AG10803 (cell line): ENCODE results near the gene CA10.

Experiments used
- DNase-seq: peaks from one replicate; pipeline ENCODE4 v3.0.0; 2010; ENCODE audit warnings: low read depth
- H3K4me3 ChIP-seq: 2 replicates; pipeline ENCODE4 v1.5.1; 2011; ENCODE audit warnings: mild to moderate bottlenecking, low read length, control low read depth
- CTCF ChIP-seq: conservative IDR thresholded peaks from 2 replicates; pipeline ENCODE4 v1.5.1; 2011; ENCODE audit warnings: mild to moderate bottlenecking, low read length, control low read depth, inconsistent platforms

The CA10 gene

GRCh38 chr17:52145476-52145875 is 13.0 kb downstream of the CA10 start:
- no peak for DNase-seq
- TF ChIP-seq CTCF, result no peak
- H3K4me3 ChIP-seq, result no peak overlapping the region

GRCh38 chr17:52143542-52143941 is 15.0 kb downstream of the CA10 start:
- H3K4me3 ChIP-seq, result no peak overlapping the region
- no peak for TF ChIP-seq CTCF
- no peak for DNase-seq

- no peak overlapping the region for H3K4me3 ChIP-seq
- no peak for TF ChIP-seq CTCF
- no peak for DNase-seq
These were observed 17.9 kb downstream of the CA10 start for GRCh38 chr17:52140601-52141000.

- H3K4me3 ChIP-seq, result no peak overlapping the region
- TF ChIP-seq CTCF, result no peak
- no peak for DNase-seq
These were observed 19.8 kb downstream of the CA10 start for GRCh38 chr17:52138752-52139151.

- no peak overlapping the region for H3K4me3 ChIP-seq
- TF ChIP-seq CTCF, result no peak
- DNase-seq, result no peak
These were observed 20.2 kb downstream of the CA10 start for GRCh38 chr17:52138350-52138749.

- no peak for DNase-seq
- no peak overlapping the region for H3K4me3 ChIP-seq
- TF ChIP-seq CTCF, result no peak
These were observed 22.3 kb downstream of the CA10 start for GRCh38 chr17:52136166-52136565.

- no peak for TF ChIP-seq CTCF
- no peak for DNase-seq
- no peak overlapping the region for H3K4me3 ChIP-seq
These were observed 23.9 kb downstream of the CA10 start for GRCh38 chr17:52134641-52135040.
